ENCODE measurements around the gene FAM47C. TPM values are rescaled to one million over a fixed set of nuclear protein-coding genes. Genes with fewer than 3 reads are reported as not detected.
"Not testable (repeated sequence)": the region's sequence is repeated elsewhere in the genome, so short reads cannot be mapped to it uniquely, and the experiment has no call there.

The FAM47C gene
- not detected for total RNA-seq

- not testable (repeated sequence) for DNase-seq; H3K27me3 Mint-ChIP-seq (ENCODE audit: low read depth); H3K36me3 Mint-ChIP-seq (ENCODE audit: insufficient read depth); H3K4me1 Mint-ChIP-seq (ENCODE audit: low read depth); H3K9me3 Mint-ChIP-seq; H3K4me3 Mint-ChIP-seq; ATAC-seq
Observed at GRCh38 chrX:37008182-37008581, at the start of gene FAM47C. FAM47C (plus strand) TSS chrX:37008366; CDS start chrX:37008411, 45 bp downstream.

DNA sequence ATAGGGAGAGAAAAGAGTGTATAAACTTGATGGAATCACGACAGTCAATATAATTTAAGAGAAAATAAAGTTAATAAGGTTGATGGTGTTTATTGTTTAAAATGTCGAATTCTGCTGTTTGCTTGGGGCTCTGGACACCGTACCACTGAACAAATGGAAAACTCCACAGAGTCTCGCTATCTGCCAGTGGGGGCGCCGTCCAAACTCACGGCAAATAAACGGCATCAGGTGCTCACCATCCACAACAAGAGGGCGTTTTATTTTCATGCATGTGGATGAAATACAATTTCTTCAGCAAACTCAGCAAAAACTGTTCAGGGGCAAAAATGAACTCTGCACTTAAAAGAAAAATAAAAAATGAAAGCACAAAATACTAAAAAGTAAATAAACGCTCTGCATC, 46.6 kb upstream of the FAM47C start:
- ATAC-seq (no peak), DNase-seq (no peak)
- Mint-ChIP-seq H3K36me3 (ENCODE audit: insufficient read depth) (no peaks in the 10 kb centered on the region), H3K9me3 (no peaks in the 10 kb centered on the region), H3K4me3 (no peak overlapping the region), H3K4me1 (ENCODE audit: low read depth) (no peaks in the 10 kb centered on the region), H3K27me3 (ENCODE audit: low read depth) (peaks cover 12% of the 10 kb centered on the region)

GRCh38 chrX:36963069-36963808, 44.9 kb upstream of the FAM47C start:
- H3K4me1 Mint-ChIP-seq (ENCODE audit: low read depth), result no peaks in the 10 kb centered on the region
- H3K27me3 Mint-ChIP-seq (ENCODE audit: low read depth), result peaks cover 5% of the 10 kb centered on the region
- no peak for ATAC-seq
- no peaks in the 10 kb centered on the region for H3K9me3 Mint-ChIP-seq
- H3K4me3 Mint-ChIP-seq, result no peak overlapping the region
- H3K36me3 Mint-ChIP-seq (ENCODE audit: insufficient read depth), result no peaks in the 10 kb centered on the region
- DNase-seq, result no peak

DNA sequence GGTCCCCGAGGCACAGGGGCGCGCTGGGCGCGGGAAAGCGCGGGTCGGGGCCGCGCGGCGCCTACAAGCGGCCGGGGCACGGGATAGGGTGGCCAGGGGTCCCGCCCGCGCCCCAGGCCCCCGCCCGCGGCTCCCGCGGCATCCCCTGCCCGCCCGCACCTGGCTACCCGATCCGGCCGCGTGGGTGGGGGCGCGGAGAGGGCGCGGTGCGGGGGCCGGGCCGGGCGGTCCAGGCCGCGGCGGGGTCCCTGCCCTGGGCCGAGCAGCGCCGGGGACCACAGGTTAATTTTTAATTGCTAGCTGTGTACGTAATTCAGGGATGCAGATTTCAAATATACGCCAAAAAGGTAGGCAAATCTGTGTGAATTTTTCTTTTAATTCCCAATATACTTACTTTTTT, 44.3 kb upstream of the FAM47C start:
- Mint-ChIP-seq H3K36me3 (ENCODE audit: insufficient read depth) (no peaks in the 10 kb centered on the region), H3K4me1 (ENCODE audit: low read depth) (no peaks in the 10 kb centered on the region), H3K27me3 (ENCODE audit: low read depth) (no peaks in the 10 kb centered on the region), H3K9me3 (no peaks in the 10 kb centered on the region), H3K4me3 (no peak overlapping the region)
- no peak for DNase-seq
- ATAC-seq, result no peak

- no peaks in the 10 kb centered on the region for H3K4me1 Mint-ChIP-seq (ENCODE audit: low read depth)
- ATAC-seq (no peak), DNase-seq (no peak)
- no peak overlapping the region for H3K4me3 Mint-ChIP-seq
- no peaks in the 10 kb centered on the region for H3K27me3 Mint-ChIP-seq (ENCODE audit: low read depth)
- H3K36me3 Mint-ChIP-seq (ENCODE audit: insufficient read depth), result no peaks in the 10 kb centered on the region
- H3K9me3 Mint-ChIP-seq, result no peaks in the 10 kb centered on the region
Observed at GRCh38 chrX:36973575-36973974, 34.6 kb upstream of the FAM47C start.

DNA sequence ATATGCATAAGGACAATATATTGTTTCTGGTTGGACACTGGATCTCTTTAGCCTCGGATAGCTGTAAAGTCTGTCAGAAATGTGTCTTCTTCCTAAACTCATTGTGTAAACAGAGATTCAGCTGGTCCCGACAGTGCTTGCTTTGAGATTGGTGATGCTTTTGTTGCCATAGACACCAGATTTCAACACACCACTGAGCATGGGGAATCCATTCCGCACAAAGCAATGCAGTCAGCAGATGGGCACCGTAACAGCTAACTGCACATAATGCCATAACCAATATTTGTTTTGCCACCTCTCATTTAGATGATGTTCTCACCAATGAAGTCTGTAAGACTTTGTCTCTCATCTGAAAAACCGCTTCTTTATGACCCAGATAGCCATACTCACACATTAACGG, 33.3 kb upstream of the FAM47C start:
- no peaks in the 10 kb centered on the region for H3K4me1 Mint-ChIP-seq (ENCODE audit: low read depth)
- H3K4me3 Mint-ChIP-seq, result no peak overlapping the region
- DNase-seq (no peak), ATAC-seq (no peak)
- no peaks in the 10 kb centered on the region for H3K36me3 Mint-ChIP-seq (ENCODE audit: insufficient read depth)
- H3K27me3 Mint-ChIP-seq (ENCODE audit: low read depth), result no peaks in the 10 kb centered on the region
- no peaks in the 10 kb centered on the region for H3K9me3 Mint-ChIP-seq

DNA sequence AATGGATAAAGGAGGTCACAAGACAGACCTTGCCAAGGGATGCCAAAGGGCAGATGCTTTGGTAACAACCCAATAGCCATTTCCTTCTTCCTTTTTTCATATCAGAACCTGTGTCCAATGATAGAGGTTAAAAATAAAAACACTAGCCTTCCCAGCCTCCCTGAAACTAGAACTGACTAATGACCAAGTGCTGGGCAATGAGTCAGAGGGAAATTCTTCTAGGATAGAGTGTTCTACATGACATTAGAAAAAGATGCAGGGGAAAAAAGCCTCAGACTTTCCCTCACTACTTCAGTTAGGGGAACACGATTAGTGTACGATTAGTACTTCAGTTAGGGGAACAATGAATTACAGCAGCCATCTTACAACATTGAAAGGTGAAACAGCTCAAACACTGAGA, 29.3 kb upstream of the FAM47C start:
- Mint-ChIP-seq H3K4me3 (no peak overlapping the region), H3K9me3 (no peaks in the 10 kb centered on the region), H3K36me3 (ENCODE audit: insufficient read depth) (no peaks in the 10 kb centered on the region), H3K4me1 (ENCODE audit: low read depth) (no peaks in the 10 kb centered on the region), H3K27me3 (ENCODE audit: low read depth) (no peaks in the 10 kb centered on the region)
- DNase-seq (no peak), ATAC-seq (no peak)

DNA sequence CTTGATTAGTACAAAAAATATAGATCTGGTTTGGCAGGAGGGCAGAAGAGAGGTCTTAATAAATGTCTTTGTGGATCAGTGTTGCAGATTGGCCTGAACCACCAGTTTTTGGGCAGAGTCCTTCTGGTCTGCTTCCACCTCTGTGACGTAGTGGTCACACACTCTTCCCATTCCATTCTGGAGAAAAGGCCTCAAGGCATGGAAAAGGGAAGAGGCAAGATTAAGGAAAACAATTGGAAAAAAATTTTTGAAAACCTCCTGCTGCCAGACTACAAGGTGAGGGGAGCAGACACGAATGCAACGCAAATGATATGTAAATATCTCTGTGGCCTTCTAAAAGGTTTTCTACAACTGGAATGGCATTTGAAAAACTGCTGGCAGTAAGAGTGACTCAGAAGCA, 24.3 kb upstream of the FAM47C start:
- H3K4me1 Mint-ChIP-seq (ENCODE audit: low read depth), result peaks cover 2% of the 10 kb centered on the region
- H3K36me3 Mint-ChIP-seq (ENCODE audit: insufficient read depth), result peaks cover 2% of the 10 kb centered on the region
- ATAC-seq (no peak), DNase-seq (no peak)
- no peak overlapping the region for H3K4me3 Mint-ChIP-seq
- no peaks in the 10 kb centered on the region for H3K9me3 Mint-ChIP-seq
- H3K27me3 Mint-ChIP-seq (ENCODE audit: low read depth), result peaks cover 6% of the 10 kb centered on the region

DNA sequence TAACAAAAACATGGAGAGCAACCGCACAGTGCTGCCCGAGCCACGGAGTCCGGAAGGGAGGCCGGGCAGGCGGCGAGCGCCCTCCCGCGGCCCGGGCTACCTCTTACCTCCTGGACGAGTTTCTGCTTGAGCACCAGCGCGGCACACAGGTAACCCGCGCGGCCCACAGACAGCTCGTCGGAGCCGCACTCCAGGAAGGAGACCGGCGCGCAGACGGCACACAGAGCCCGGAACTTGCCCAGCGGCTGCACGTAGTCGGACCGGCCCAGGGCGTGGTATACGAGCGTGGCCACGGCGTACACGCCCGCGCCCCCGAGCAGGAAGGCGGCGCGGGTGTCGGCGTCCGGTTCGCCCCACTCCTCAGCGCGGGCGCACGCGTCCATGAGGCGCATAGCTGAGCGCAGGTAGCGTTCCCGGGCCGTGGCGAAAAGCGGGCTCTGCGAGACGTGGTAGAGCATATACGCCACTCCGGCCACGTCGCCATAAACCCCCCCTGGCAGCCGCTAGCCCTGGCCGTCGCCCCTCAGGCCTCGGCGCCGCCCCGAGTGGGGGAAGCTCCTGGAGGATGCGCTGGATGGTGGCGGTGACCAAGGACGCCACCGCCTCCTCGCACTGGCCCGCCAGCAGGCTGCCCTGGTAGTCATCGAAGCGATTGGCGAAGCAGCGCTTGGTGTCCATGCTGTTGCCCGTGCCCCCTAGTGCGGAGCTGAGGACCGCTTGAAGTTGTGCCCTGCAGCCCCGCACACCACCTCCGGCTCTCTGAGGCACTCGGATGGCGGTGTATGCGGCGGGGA, 22.6 kb upstream of the FAM47C start:
- H3K4me1 Mint-ChIP-seq (ENCODE audit: low read depth); H3K36me3 Mint-ChIP-seq (ENCODE audit: insufficient read depth); H3K4me3 Mint-ChIP-seq; ATAC-seq; H3K27me3 Mint-ChIP-seq (ENCODE audit: low read depth); H3K9me3 Mint-ChIP-seq; DNase-seq: not testable (repeated sequence)

GRCh38 chrX:36986231-36986630, 21.9 kb upstream of the FAM47C start:
- DNase-seq (no peak), ATAC-seq (no peak)
- peaks cover 6% of the 10 kb centered on the region for H3K27me3 Mint-ChIP-seq (ENCODE audit: low read depth)
- no peaks in the 10 kb centered on the region for H3K9me3 Mint-ChIP-seq
- H3K4me3 Mint-ChIP-seq, result no peak overlapping the region
- peaks cover 2% of the 10 kb centered on the region for H3K36me3 Mint-ChIP-seq (ENCODE audit: insufficient read depth)
- H3K4me1 Mint-ChIP-seq (ENCODE audit: low read depth), result peaks cover 2% of the 10 kb centered on the region

DNA sequence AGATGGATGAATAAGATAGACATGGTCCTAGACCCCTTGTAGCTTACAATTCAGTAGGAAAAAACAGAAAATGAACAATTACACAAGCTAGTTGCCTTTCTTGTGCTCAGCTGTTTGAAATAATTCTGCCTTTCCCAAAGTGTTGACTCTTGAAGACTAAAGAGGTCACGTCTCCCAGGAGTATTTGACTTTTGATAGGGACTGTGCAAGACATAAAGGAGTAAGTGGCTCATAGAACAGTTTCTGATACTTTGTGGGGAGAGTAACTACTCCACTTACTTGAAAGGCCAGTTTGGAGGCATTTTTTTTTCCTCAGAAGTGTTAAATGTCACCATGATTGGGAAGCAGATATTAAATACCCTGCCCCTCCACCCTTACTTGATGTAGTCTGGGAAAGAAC, 21.0 kb upstream of the FAM47C start:
- not testable (repeated sequence) for H3K36me3 Mint-ChIP-seq (ENCODE audit: insufficient read depth); H3K4me1 Mint-ChIP-seq (ENCODE audit: low read depth); DNase-seq; H3K4me3 Mint-ChIP-seq; H3K27me3 Mint-ChIP-seq (ENCODE audit: low read depth); H3K9me3 Mint-ChIP-seq; ATAC-seq

DNA sequence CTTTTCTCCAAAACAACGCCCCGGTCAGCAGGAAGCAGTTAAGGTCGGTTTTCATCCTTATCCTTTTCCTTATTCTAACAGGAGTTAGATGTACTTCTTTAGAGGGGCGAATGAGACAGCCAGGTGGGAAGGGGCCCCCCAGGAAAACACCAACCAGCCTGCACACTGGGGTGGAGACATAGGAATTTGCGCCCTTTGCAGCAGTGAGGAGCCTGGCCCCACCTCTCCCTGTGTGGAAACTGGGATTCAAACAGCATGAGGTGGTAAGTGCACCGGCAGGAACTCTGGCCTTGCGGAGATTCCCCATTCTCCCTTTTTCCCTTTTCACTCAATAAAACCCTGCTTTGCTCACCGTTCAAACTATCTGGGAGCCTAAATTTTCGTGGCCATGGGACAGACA, 8.0 kb upstream of the FAM47C start:
- Mint-ChIP-seq H3K9me3 (no peaks in the 10 kb centered on the region), H3K36me3 (ENCODE audit: insufficient read depth) (no peaks in the 10 kb centered on the region), H3K27me3 (ENCODE audit: low read depth) (no peaks in the 10 kb centered on the region), H3K4me1 (ENCODE audit: low read depth) (no peaks in the 10 kb centered on the region), H3K4me3 (no peak overlapping the region)
- ATAC-seq, result no peak
- no peak for DNase-seq

- Mint-ChIP-seq H3K36me3 (ENCODE audit: insufficient read depth) (no peaks in the 10 kb centered on the region), H3K27me3 (ENCODE audit: low read depth) (no peaks in the 10 kb centered on the region), H3K9me3 (no peaks in the 10 kb centered on the region), H3K4me1 (ENCODE audit: low read depth) (no peaks in the 10 kb centered on the region), H3K4me3 (no peak overlapping the region)
- DNase-seq (no peak), ATAC-seq (no peak)
Observed at GRCh38 chrX:37010496-37010895, 2.3 kb downstream of the FAM47C start.

DNA sequence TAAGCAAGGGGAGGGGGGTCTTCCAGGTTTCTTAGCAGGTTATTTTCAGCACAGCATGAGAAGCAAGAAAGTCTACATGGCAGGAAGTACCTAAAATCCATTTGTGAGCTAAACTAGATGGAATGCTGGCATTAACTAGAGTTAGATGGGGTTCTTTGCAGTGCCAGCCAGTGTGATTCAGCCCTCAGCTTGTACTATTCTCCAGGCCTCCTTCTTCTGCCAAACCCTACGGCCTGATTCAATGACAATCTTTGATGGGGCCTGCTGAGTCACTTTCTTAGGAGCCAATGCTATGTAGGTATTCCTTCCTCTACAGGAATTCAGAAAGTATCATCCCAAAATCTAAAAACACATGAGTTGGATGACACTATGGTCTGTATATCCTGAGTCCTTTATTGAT, 26.1 kb downstream of the FAM47C start:
- H3K36me3 Mint-ChIP-seq (ENCODE audit: insufficient read depth); H3K4me1 Mint-ChIP-seq (ENCODE audit: low read depth); H3K9me3 Mint-ChIP-seq; DNase-seq; H3K27me3 Mint-ChIP-seq (ENCODE audit: low read depth); H3K4me3 Mint-ChIP-seq; ATAC-seq: not testable (repeated sequence)

DNA sequence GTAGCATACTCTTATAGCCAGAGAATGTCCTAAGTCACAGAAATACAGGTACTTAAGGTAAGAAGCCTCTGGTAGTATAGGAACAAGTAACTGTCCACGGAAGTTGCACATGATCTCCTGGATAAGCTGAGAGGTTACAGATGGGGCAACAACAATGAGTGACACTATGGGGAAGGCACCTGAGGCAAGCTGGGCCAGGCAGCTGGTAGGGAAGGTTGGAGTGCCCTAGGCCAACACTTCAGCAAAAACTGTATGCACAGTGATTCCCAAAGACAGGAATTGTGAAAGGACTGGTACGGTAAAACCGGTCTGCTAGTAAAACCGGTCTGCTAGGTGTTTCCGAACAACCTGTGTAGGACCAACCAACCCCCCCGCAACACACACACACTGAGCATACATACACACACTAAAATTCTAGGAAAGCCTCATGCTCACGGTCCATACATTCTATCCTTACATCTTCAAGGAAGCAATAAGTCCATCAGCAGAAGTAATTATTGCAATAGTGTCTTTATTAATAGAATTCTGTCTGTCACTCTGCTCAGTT, 28.6 kb downstream of the FAM47C start:
- H3K27me3 Mint-ChIP-seq (ENCODE audit: low read depth); H3K4me1 Mint-ChIP-seq (ENCODE audit: low read depth); DNase-seq; H3K9me3 Mint-ChIP-seq; H3K4me3 Mint-ChIP-seq; ATAC-seq; H3K36me3 Mint-ChIP-seq (ENCODE audit: insufficient read depth): not testable (repeated sequence)

Measured in activated T-cell treated with anti-CD3 and anti-CD28 coated beads, Interleukin-2, amount 50 U/mL, for 4 hours (primary cell).